IMR-90 (cell line): ENCODE measurements around the gene NPHP4. TPM values are rescaled to one million over a fixed set of nuclear protein-coding genes. Genes with fewer than 3 reads are reported as not detected.

Experiments
- ATAC-seq: fragments of 200-7000 bp; cut with Tn5 transposase; 2 replicates; pipeline ENCODE4 v1.9.1; 2020; ENCODE audit warnings: low read depth, mild to moderate bottlenecking, moderate library complexity
- BruUV-seq: library from RNA; stranded (reverse); fragments of 400-500 nt; replicated peaks from 2 replicates; lab custom pipeline; 2021; lab: Mats Ljungman, UMichigan
- CTCF ChIA-PET: fragments of 300-600 bp; formaldehyde crosslinking; extraction: SDS; loops from one replicate; lab custom pipeline; 2021; ENCODE audit warnings: antibody characterized with exemption; lab: Yijun Ruan, JAX
- POLR2A ChIA-PET: fragments of 300-600 bp; sonication (Branson Sonifier 250); formaldehyde crosslinking; loops from one replicate; lab custom pipeline; 2022; ENCODE audit warnings: antibody characterized with exemption; ENCODE audit not compliant: unreplicated experiment; lab: Charles Lee
- DNase-seq: peaks from one replicate; pipeline ENCODE4 v3.0.0; 2013
- H2AFZ ChIP-seq: replicated peaks from 2 replicates; pipeline ENCODE3; 2013; ENCODE audit warnings: low read length, mild to moderate bottlenecking; ENCODE audit not compliant: poor library complexity
- H2AK5ac ChIP-seq: 2 replicates; pipeline ENCODE4 v1.6.1; 2013; ENCODE audit warnings: low read depth, low read length, inconsistent platforms
- H2AK9ac ChIP-seq: replicated peaks from 2 replicates; pipeline ENCODE3; 2013; ENCODE audit warnings: mild to moderate bottlenecking, low read depth, low read length, moderate library complexity; ENCODE audit not compliant: poor library complexity
- H2BK120ac ChIP-seq: 2 replicates; pipeline ENCODE4 v1.6.1; 2013; ENCODE audit warnings: low read depth, low read length, inconsistent platforms
- H2BK15ac ChIP-seq: 3 replicates; pipeline ENCODE4 v1.6.1; 2013; ENCODE audit warnings: low read depth, low read length, inconsistent platforms
- H2BK20ac ChIP-seq: 2 replicates; pipeline ENCODE4 v1.6.1; 2013; ENCODE audit warnings: low read depth, mild to moderate bottlenecking, inconsistent platforms, low read length, moderate library complexity
- H2BK5ac ChIP-seq: 2 replicates; pipeline ENCODE4 v1.6.1; 2013; ENCODE audit warnings: mild to moderate bottlenecking, low read depth, low read length, inconsistent platforms; ENCODE audit not compliant: poor library complexity, severe bottlenecking
- H3K14ac ChIP-seq: replicated peaks from 2 replicates; pipeline ENCODE4 v1.6.1; 2013; ENCODE audit warnings: low read depth, low read length, inconsistent platforms
- H3K18ac ChIP-seq: 2 replicates; pipeline ENCODE4 v1.6.1; 2013; ENCODE audit warnings: low read depth, low read length, control low read depth
- H3K23ac ChIP-seq: 2 replicates; pipeline ENCODE4 v1.6.1; 2013; ENCODE audit warnings: low read depth, low read length, inconsistent platforms
- H3K27ac ChIP-seq: 2 replicates; pipeline ENCODE4 v1.5.1; 2013; ENCODE audit warnings: mild to moderate bottlenecking, control low read depth, low read length; ENCODE audit not compliant: insufficient read depth
- H3K27me3 ChIP-seq: 2 replicates; pipeline ENCODE4 v1.6.1; 2013; ENCODE audit warnings: low read length; ENCODE audit not compliant: control insufficient read depth, insufficient read depth
- H3K36me3 ChIP-seq: 2 replicates; pipeline ENCODE4 v1.6.1; 2013; ENCODE audit warnings: low read length, mixed read lengths; ENCODE audit not compliant: control insufficient read depth, insufficient read depth
- H3K4ac ChIP-seq: 2 replicates; pipeline ENCODE4 v1.6.1; 2013; ENCODE audit warnings: low read depth, low read length, inconsistent platforms
- H3K4me1 ChIP-seq: 2 replicates; pipeline ENCODE4 v1.6.1; 2013; ENCODE audit warnings: low read length, mixed read lengths; ENCODE audit not compliant: control insufficient read depth, insufficient read depth
- H3K4me2 ChIP-seq: 2 replicates; pipeline ENCODE4 v1.6.1; 2013; ENCODE audit warnings: low read depth, mild to moderate bottlenecking, control low read depth, low read length, moderate library complexity
- H3K4me3 ChIP-seq: 2 replicates; pipeline ENCODE4 v1.5.1; 2013; ENCODE audit warnings: low read depth, mild to moderate bottlenecking, control low read depth, low read length, moderate library complexity; ENCODE audit not compliant: insufficient read depth
- H3K56ac ChIP-seq: 2 replicates; pipeline ENCODE4 v1.6.1; 2013; ENCODE audit warnings: low read length, inconsistent platforms; ENCODE audit not compliant: insufficient read depth; ENCODE audit errors: extremely low read depth
- H3K79me1 ChIP-seq, 2 experiments: 2 replicates each; pipeline ENCODE4 v1.6.1; 2013; ENCODE audit warnings: low read length in 2 of 2, inconsistent platforms in 1 of 2, low read depth in 1 of 2
- H3K9ac ChIP-seq: 2 replicates; pipeline ENCODE4 v1.6.1; 2013; ENCODE audit warnings: low read depth, low read length, control low read depth
- H3K9me1 ChIP-seq: 2 replicates; pipeline ENCODE4 v1.6.1; 2013; ENCODE audit warnings: low read length, inconsistent platforms; ENCODE audit not compliant: insufficient read depth
- H3K9me3 ChIP-seq: 2 replicates; pipeline ENCODE4 v1.6.1; 2013; ENCODE audit warnings: low read length; ENCODE audit not compliant: control insufficient read depth, insufficient read depth
- H4K20me1 ChIP-seq: 2 replicates; pipeline ENCODE4 v1.6.1; 2013; ENCODE audit warnings: low read length, inconsistent platforms; ENCODE audit not compliant: insufficient read depth
- H4K5ac ChIP-seq: 2 replicates; pipeline ENCODE4 v1.6.1; 2013; ENCODE audit warnings: mild to moderate bottlenecking, low read depth, low read length, control low read depth
- H4K8ac ChIP-seq, 2 experiments: 2 replicates each; pipeline ENCODE4 v1.6.1; 2013; ENCODE audit warnings: low read depth in 2 of 2, low read length in 2 of 2, control low read depth in 1 of 2, inconsistent platforms in 1 of 2
- H4K91ac ChIP-seq: 2 replicates; pipeline ENCODE4 v1.6.1; 2013; ENCODE audit warnings: low read depth, low read length, inconsistent platforms; ENCODE audit not compliant: insufficient read depth
- BHLHE40 ChIP-seq: fragments of 150-350 bp; IDR thresholded peaks from 2 replicates; pipeline ENCODE4 v1.6.1; 2016; ENCODE audit warnings: mild to moderate bottlenecking, low read depth, low read length
- CHD1 ChIP-seq: IDR thresholded peaks from 2 replicates; pipeline ENCODE4 v1.6.1; 2012; ENCODE audit warnings: low read depth, low read length, improper control_type of control experiment
- ELK1 ChIP-seq: fragments of 150-350 bp; IDR thresholded peaks from 2 replicates; pipeline ENCODE4 v1.6.1; 2016; ENCODE audit warnings: low read depth, mild to moderate bottlenecking, low read length, moderate library complexity, borderline replicate concordance
- FOS ChIP-seq: fragments of 150-350 bp; IDR thresholded peaks from 2 replicates; pipeline ENCODE4 v1.6.1; 2016; ENCODE audit warnings: low read depth, low read length
- MAFK ChIP-seq: IDR thresholded peaks from 2 replicates; pipeline ENCODE4 v1.6.1; 2012; ENCODE audit warnings: low read depth, low read length, improper control_type of control experiment
- NFE2L2 ChIP-seq: fragments of 150-350 bp; IDR thresholded peaks from 2 replicates; pipeline ENCODE4 v1.6.1; 2016; ENCODE audit warnings: low read depth, mild to moderate bottlenecking, low read length
- RAD21 ChIP-seq: IDR thresholded peaks from 2 replicates; pipeline ENCODE4 v1.6.1; 2012; ENCODE audit warnings: low read length, improper control_type of control experiment
- USF2 ChIP-seq: fragments of 150-350 bp; IDR thresholded peaks from 2 replicates; pipeline ENCODE4 v1.6.1; 2017; ENCODE audit warnings: mild to moderate bottlenecking, antibody characterized with exemption, low read length, low read depth
- WGBS, 2 experiments: methylation state at CpG; one replicate each; pipeline versions ENCODE4 v1.1.5 to v1.1.7; 2013; ENCODE audit warnings: missing lambda C conversion rate in 2 of 2; ENCODE audit not compliant: insufficient read length in 1 of 2; ENCODE audit errors: extremely low coverage in 2 of 2; 5-methylcytosine and 5-hydroxymethylcytosine counted together
- dilution Hi-C: fragments of 300-500 bp; cut with HindIII; formaldehyde crosslinking; loops from one replicate; pipeline ENCODE4 v1.14.3; 2018; ENCODE audit warnings: low sequenced_read_pairs; ENCODE audit not compliant: unreplicated experiment
- in situ Hi-C: fragments of 300-500 bp; cut with MboI; formaldehyde crosslinking; loops from 3 replicates; pipeline ENCODE4 v1.14.3; 2019; ENCODE audit warnings: low sequenced_read_pairs, inconsistent platforms, mixed read lengths
- intact Hi-C: fragments of 100-400 bp; cut with micrococcal nuclease; formaldehyde crosslinking; loops from 2 replicates; pipeline ENCODE4 v1.10.0; 2022
- polyA plus RNA-seq, 3 experiments: library from polyadenylated mRNA; depleted of rRNA; stranded (reverse); fragments of >200 nt; gene quantifications; 2 replicates each; pipeline ENCODE4 v1.2.3, GENCODE V29; 2012; ENCODE audit warnings: low replicate concordance in 1 of 3
- total RNA-seq: library from RNA; depleted of rRNA; stranded (reverse); fragments of >200 nt; gene quantifications from 2 replicates; pipeline ENCODE4 v1.2.3, GENCODE V29; 2012
- TF ChIP-seq, protein P1 (sequence below): conservative IDR thresholded peaks from 2 replicates; pipeline ENCODE4 v1.5.1; 2012; ENCODE audit warnings: mild to moderate bottlenecking, low read depth, low read length, improper control_type of control experiment

NPHP4 gene
- total and polyA plus RNA-seq, 2 of the 4 experiments (the other 2 are of a cell fraction) = 2.0 to 5.5 TPM

DNA sequence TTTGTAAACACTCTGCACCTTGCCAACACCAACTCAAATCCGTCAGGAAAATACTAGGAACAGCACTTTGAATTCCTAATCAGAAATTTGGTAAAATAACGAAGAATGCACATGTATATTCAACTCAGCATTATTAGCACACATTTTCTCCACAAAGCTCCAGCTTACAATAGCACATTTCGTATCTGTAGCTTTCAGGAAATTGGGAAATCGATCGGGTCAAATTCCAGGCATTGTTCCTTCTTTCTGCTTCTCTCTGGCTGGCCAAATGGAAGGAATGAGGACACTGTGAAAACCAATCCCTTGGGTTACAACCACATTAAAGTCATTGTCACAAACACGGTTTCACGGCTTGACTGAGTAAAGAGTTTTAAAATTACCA, 58.6 kb downstream of the NPHP4 start:
- 80% methylated on average over 1 of the region's 7 CpGs; no CpG with 5 or more reads in 1 of the 2 experiments for WGBS, 2 experiments
- CTCF ChIA-PET = interaction anchor here (1.0 to 1.2 kb wide), 2 partner anchors 18 to 42 kb away, joined by 3 read pairs; no protein-coding TSS in a partner anchor
- TF ChIP-seq CHD1 (no peak), MAFK (no peak), USF2 (no peak), FOS (no peak), BHLHE40 (no peak), RAD21 (no peak), NFE2L2 (no peak), ELK1 (no peak)
- TF ChIP-seq, protein P1, sequence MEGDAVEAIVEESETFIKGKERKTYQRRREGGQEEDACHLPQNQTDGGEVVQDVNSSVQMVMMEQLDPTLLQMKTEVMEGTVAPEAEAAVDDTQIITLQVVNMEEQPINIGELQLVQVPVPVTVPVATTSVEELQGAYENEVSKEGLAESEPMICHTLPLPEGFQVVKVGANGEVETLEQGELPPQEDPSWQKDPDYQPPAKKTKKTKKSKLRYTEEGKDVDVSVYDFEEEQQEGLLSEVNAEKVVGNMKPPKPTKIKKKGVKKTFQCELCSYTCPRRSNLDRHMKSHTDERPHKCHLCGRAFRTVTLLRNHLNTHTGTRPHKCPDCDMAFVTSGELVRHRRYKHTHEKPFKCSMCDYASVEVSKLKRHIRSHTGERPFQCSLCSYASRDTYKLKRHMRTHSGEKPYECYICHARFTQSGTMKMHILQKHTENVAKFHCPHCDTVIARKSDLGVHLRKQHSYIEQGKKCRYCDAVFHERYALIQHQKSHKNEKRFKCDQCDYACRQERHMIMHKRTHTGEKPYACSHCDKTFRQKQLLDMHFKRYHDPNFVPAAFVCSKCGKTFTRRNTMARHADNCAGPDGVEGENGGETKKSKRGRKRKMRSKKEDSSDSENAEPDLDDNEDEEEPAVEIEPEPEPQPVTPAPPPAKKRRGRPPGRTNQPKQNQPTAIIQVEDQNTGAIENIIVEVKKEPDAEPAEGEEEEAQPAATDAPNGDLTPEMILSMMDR = no peak

More for the DNA sequence above, 58.6 kb downstream of the NPHP4 start:
- peak; percentile 21 for DNase-seq
- H2BK5ac ChIP-seq = no peak overlapping the region
- H2BK15ac ChIP-seq = no peak overlapping the region
- POLR2A ChIA-PET = no interaction called here
- no peak overlapping the region for H2AK5ac ChIP-seq
- H2AFZ ChIP-seq = no peak overlapping the region
- no peak overlapping the region for H4K91ac ChIP-seq
- no peaks in the 10 kb centered on the region for H3K9me3 ChIP-seq
- dilution Hi-C loops = no loop called here
- H3K27ac ChIP-seq = no peak overlapping the region
- no peak overlapping the region for H4K5ac ChIP-seq
- H4K20me1 ChIP-seq = 0 out of 2 replicates have a peak, but pooled peaks cover 3% of the 10 kb centered on the region
- no peak overlapping the region for H2BK120ac ChIP-seq
- no peak overlapping the region for H3K9ac ChIP-seq
- no TSS peak for BruUV-seq
- H2BK20ac ChIP-seq = no peak overlapping the region
- no peak overlapping the region for H3K56ac ChIP-seq
- in situ Hi-C loops = no loop called here
- no peak overlapping the region for H3K14ac ChIP-seq
- intact Hi-C loops = no loop called here
- H3K27me3 ChIP-seq = no peaks in the 10 kb centered on the region
- H3K4me3 ChIP-seq = no peak overlapping the region
- ATAC-seq = no peak
- no peak overlapping the region for H3K18ac ChIP-seq
- H3K4ac ChIP-seq = no peak overlapping the region
- H2AK9ac ChIP-seq = no peak overlapping the region
- H3K23ac ChIP-seq = no peak overlapping the region
- no peaks in the 10 kb centered on the region for H3K79me1 ChIP-seq
- no peak overlapping the region for H4K8ac ChIP-seq
- H3K36me3 ChIP-seq = peaks cover 2% of the 10 kb centered on the region; the same call in 1 of the 2 replicates
- H3K9me1 ChIP-seq = peaks cover 6% of the 10 kb centered on the region; the same call in 1 of the 2 replicates
- no peak overlapping the region for H3K4me2 ChIP-seq
- peaks cover 3% of the 10 kb centered on the region for H3K4me1 ChIP-seq
